NB4 (cell line): ENCODE measurements around the gene ABCC4.

Source experiments
- DNase-seq: peaks from one replicate; pipeline ENCODE4 v3.0.0; 2010; ENCODE audit warnings: low read depth
- H3K4me3 ChIP-seq: one replicate; pipeline ENCODE4 v1.5.1; 2011; ENCODE audit warnings: mild to moderate bottlenecking, low read depth, low read length, moderate library complexity
- CTCF ChIP-seq: IDR thresholded peaks from one replicate; pipeline ENCODE4 v1.5.1; 2012; ENCODE audit warnings: low read depth, low read length
- MAX ChIP-seq: IDR thresholded peaks from 2 replicates; pipeline ENCODE4 v1.6.1; 2011; ENCODE audit warnings: low read depth, low read length
- MYC ChIP-seq: IDR thresholded peaks from 2 replicates; pipeline ENCODE4 v1.6.1; 2011; ENCODE audit warnings: low read depth, low read length
- POLR2A ChIP-seq: IDR thresholded peaks from 2 replicates; pipeline ENCODE4 v1.6.1; 2011; ENCODE audit warnings: mild to moderate bottlenecking; ENCODE audit not compliant: insufficient read length; ENCODE audit errors: extremely low read depth

ABCC4 gene

GRCh38 chr13:95262837-95263384 lies 38.3 kb downstream of the ABCC4 start:
- DNase-seq: no peak
- TF ChIP-seq CTCF (no peak), MAX (no peak), POLR2A (no peak), MYC (no peak)
- H3K4me3 ChIP-seq: no peak overlapping the region

GRCh38 chr13:95261956-95262355 lies 39.3 kb downstream of the ABCC4 start:
- H3K4me3 ChIP-seq: no peak overlapping the region
- no peak for TF ChIP-seq POLR2A
- no peak for DNase-seq

GRCh38 chr13:95260031-95260525 lies 41.2 kb downstream of the ABCC4 start:
- DNase-seq: no peak
- TF ChIP-seq MAX (no peak), POLR2A (no peak), MYC (no peak), CTCF (no peak)

GRCh38 chr13:95258619-95259194 lies 42.5 kb downstream of the ABCC4 start:
- TF ChIP-seq MAX: no peak
- H3K4me3 ChIP-seq: no peak overlapping the region
- DNase-seq: no peak

More at GRCh38 chr13:95260031-95260525, 41.2 kb downstream of the ABCC4 start:
- no peak overlapping the region for H3K4me3 ChIP-seq

- no peak for DNase-seq
- TF ChIP-seq MAX (no peak), CTCF (no peak), MYC (no peak), POLR2A (no peak)
- H3K4me3 ChIP-seq: no peak overlapping the region
Observed at GRCh38 chr13:95258098-95258497, 43.2 kb downstream of the ABCC4 start.

GRCh38 chr13:95256091-95256490 lies 45.2 kb downstream of the ABCC4 start:
- DNase-seq: no peak
- no peak overlapping the region for H3K4me3 ChIP-seq
- TF ChIP-seq MAX (no peak), MYC (no peak)

GRCh38 chr13:95255072-95255732 lies 46.0 kb downstream of the ABCC4 start:
- DNase-seq: no peak
- no peak overlapping the region for H3K4me3 ChIP-seq
- TF ChIP-seq CTCF (no peak), MYC (no peak), POLR2A (no peak), MAX (no peak)
